Gastrocnemius medialis (tissue), 4 donors: ENCODE data around the gene PAX6. TPM values are rescaled to one million over a fixed set of nuclear protein-coding genes. Genes with fewer than 3 reads are reported as not detected.

Source experiments
- ATAC-seq, 2 donors: fragments of 150-250 bp; one replicate each; pipeline ENCODE4 v1.9.1; 2016
- DNase-seq, 2 donors: peaks; one replicate each; pipeline ENCODE4 v3.0.0-alpha.2; 2019
- H3K27ac ChIP-seq, 4 donors: fragments of 200-600 bp; sonication (generic); 1 replicate in 1 of 4; 2 replicates in 3 of 4; pipeline ENCODE4 v1.5.1; 2016 to 2018; ENCODE audit warnings: mild to moderate bottlenecking in 2 of 4, moderate library complexity in 1 of 4
- H3K27me3 ChIP-seq, 3 donors: fragments of 200-600 bp; sonication (generic) in 2 of 3; 1 replicate in 1 of 3; 2 replicates in 2 of 3; pipeline versions ENCODE4 v1.5.1 to v1.6.0; 2016 to 2019; ENCODE audit warnings: mild to moderate bottlenecking in 1 of 3, moderate library complexity in 1 of 3
- H3K36me3 ChIP-seq, 2 donors: fragments of 200-600 bp; sonication (generic) in 1 of 2; one replicate each; pipeline ENCODE4 v1.5.1; 2017 to 2018
- H3K4me1 ChIP-seq, 2 donors: fragments of 200-600 bp; sonication (generic) in 1 of 2; one replicate each; pipeline ENCODE4 v1.5.1; 2016 to 2017; ENCODE audit warnings: mild to moderate bottlenecking in 2 of 2
- H3K4me3 ChIP-seq, 4 donors: fragments of 200-600 bp; sonication (generic) in 3 of 4; 1 replicate in 1 of 4; 2 replicates in 3 of 4; pipeline ENCODE4 v1.5.1; 2016 to 2019; ENCODE audit warnings: mild to moderate bottlenecking in 2 of 4
- H3K9me3 ChIP-seq, 3 donors: fragments of 200-600 bp; sonication (generic) in 2 of 3; 1 replicate in 1 of 3; 2 replicates in 2 of 3; pipeline ENCODE4 v1.5.1; 2016 to 2019
- POLR2A ChIP-seq, 2 donors: fragments of 450-650 bp; IDR thresholded peaks; one replicate each; pipeline ENCODE4 v1.6.1; 2017; ENCODE audit warnings: antibody characterized with exemption in 2 of 2, mild to moderate bottlenecking in 2 of 2, moderate library complexity in 2 of 2
- in situ Hi-C, 4 donors: fragments of 200-750 bp; cut with MboI; loops; one replicate each; pipeline versions ENCODE4 v1.15.0 to v1.8.0; 2017; ENCODE audit warnings: low sequenced_read_pairs in 4 of 4
- intact Hi-C: fragments of 100-400 bp; cut with DNase I; formaldehyde crosslinking; loops from one replicate; pipeline ENCODE4 v1.15.1; 2023; ENCODE audit warnings: low total_unique reads
- total RNA-seq, 4 donors: library from RNA; depleted of rRNA; stranded (reverse); fragments of >200 nt; gene quantifications; one replicate each; pipeline versions ENCODE4 v1.1.0 to v1.2.3, GENCODE V29; 2016
- TF ChIP-seq, protein P1 (sequence below), 5 experiments: fragments of 450-650 bp in 3 of 5; fragments of 200-600 bp in 2 of 5; sonication (generic) in 2 of 5; IDR thresholded peaks in 4 of 5; conservative IDR thresholded peaks in 1 of 5; 1 replicate in 4 of 5; 2 replicates in 1 of 5; pipeline ENCODE4 v1.5.1; 2016 to 2019; ENCODE audit warnings: antibody characterized with exemption in 5 of 5, mild to moderate bottlenecking in 3 of 5, moderate library complexity in 3 of 5

The PAX6 gene
- total RNA-seq, 4 donors from 2014 or later: not detected

DNA sequence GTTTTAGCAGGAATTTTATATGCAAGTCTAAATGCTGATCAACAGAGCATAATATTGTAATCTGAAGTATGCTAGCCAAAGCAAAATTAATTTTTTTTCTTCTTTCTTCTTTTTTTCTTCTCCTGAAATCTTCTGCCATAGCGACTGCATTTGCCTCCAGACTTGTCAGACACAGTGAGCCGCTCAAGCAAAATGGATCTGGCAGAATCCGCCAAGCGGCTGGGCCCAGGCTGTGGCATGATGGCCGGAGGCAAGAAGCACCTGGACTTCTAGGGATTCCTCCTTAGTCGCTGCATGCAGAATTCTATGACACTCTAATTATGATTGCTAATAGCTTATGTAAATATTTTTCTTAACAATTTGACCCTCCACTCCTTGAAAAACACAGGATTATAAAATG is 27.9 kb downstream of the PAX6 start:
- Histone ChIP-seq H3K9me3 (no peaks in the 10 kb centered on the region), H3K27ac (no peak overlapping the region), H3K27me3 (no peaks in the 10 kb centered on the region), H3K4me3 (no peak overlapping the region), H3K36me3 (no peaks in the 10 kb centered on the region), H3K4me1 (peaks cover 8 to 14% of the 10 kb centered on the region in 2 donors)
- in situ Hi-C loops: no loop called here
- DNase-seq: no peak
- intact Hi-C loops: no loop called here
- no peak for TF ChIP-seq POLR2A (IDR thresholded peaks at IDR 0.05)
- TF ChIP-seq, protein P1, sequence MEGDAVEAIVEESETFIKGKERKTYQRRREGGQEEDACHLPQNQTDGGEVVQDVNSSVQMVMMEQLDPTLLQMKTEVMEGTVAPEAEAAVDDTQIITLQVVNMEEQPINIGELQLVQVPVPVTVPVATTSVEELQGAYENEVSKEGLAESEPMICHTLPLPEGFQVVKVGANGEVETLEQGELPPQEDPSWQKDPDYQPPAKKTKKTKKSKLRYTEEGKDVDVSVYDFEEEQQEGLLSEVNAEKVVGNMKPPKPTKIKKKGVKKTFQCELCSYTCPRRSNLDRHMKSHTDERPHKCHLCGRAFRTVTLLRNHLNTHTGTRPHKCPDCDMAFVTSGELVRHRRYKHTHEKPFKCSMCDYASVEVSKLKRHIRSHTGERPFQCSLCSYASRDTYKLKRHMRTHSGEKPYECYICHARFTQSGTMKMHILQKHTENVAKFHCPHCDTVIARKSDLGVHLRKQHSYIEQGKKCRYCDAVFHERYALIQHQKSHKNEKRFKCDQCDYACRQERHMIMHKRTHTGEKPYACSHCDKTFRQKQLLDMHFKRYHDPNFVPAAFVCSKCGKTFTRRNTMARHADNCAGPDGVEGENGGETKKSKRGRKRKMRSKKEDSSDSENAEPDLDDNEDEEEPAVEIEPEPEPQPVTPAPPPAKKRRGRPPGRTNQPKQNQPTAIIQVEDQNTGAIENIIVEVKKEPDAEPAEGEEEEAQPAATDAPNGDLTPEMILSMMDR (IDR thresholded peaks at IDR 0.05 in 4 of 5, conservative IDR thresholded peaks at IDR 0.05 in 1 of 5): no peak
- no peak for ATAC-seq

DNA sequence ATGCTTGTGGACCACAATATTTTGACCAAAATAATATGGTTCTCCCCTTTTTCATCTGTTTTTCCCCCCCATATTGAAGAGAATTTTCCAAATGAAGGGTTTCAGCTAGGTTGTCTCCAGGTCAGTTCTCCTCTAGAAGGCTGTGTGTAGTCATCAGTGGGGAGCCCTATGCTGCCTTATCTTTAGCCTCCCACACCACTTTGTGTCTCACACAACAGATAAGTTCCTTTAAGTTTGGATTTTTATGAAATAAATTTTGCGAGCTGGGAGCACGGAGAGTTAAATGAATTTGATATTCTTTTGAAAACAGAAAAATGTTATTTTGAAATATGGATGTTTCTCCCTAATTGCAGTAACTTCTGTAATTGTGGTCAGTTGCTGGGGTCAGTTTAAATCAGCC is 28.9 kb downstream of the PAX6 start:
- intact Hi-C loops: no loop called here
- Histone ChIP-seq H3K27me3 (no peaks in the 10 kb centered on the region), H3K4me1 (peaks cover 8 to 14% of the 10 kb centered on the region in 2 donors), H3K9me3 (no peaks in the 10 kb centered on the region), H3K4me3 (no peak overlapping the region), H3K27ac (no peak overlapping the region), H3K36me3 (no peaks in the 10 kb centered on the region)
- ATAC-seq (no peak), DNase-seq (no peak)
- in situ Hi-C loops: no loop called here
- no peak for TF ChIP-seq POLR2A (IDR thresholded peaks at IDR 0.05)
- TF ChIP-seq, protein P1 (IDR thresholded peaks at IDR 0.05 in 4 of 5, conservative IDR thresholded peaks at IDR 0.05 in 1 of 5): no peak

DNA sequence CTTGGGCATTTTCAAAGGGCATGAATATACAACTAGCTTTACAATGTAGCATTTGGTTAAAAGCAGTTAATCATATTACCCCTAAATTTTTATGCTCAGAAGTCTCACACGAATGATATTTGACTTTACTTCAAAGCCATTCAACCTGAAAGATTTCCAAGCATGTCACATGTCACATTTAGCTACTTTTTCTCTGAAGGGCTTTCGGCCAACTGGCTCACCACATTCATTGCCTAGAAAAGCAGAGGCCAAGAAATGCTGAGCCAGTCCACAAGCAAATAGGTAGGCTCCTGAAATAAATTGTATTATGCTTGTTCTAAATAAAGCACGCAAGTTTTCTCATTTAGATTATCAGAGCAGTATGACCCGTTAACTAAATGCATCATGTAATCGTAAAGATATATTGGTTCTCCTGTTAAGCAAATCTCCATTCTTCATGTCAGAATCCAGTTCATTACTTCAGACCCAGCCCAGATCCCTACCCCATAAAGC is 30.6 kb downstream of the PAX6 start:
- no peaks in the 10 kb centered on the region for H3K9me3 ChIP-seq
- H3K4me1 ChIP-seq: peaks cover 8 to 14% of the 10 kb centered on the region in 2 donors
- DNase-seq: no peak
- no peaks in the 10 kb centered on the region for H3K27me3 ChIP-seq
- TF ChIP-seq, protein P1 (IDR thresholded peaks at IDR 0.05 in 4 of 5, conservative IDR thresholded peaks at IDR 0.05 in 1 of 5): no peak
- no peak for TF ChIP-seq POLR2A (IDR thresholded peaks at IDR 0.05)
- H3K27ac ChIP-seq: no peak overlapping the region
- ATAC-seq: no peak
- intact Hi-C loops: no loop called here
- in situ Hi-C loops: no loop called here
- H3K36me3 ChIP-seq: no peaks in the 10 kb centered on the region
- no peak overlapping the region for H3K4me3 ChIP-seq

DNA sequence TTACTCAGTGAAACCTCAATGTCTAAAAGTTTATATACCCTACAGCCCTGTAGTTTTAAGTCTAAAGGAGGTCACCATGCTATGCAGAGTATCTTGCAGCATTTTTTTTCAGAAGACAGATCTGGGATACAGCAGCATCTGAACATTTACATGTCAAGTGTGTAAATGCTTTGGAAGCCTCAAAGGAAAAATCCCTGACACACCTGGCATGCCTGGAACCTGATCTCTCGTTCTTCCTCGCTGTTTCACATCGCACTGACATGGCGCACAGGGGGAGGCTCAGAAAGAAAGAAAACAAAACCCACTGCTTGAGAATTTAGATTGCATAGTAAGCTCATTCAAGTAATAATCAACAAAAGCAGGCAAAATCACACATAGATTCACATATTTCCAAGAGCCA is 31.0 kb downstream of the PAX6 start:
- in situ Hi-C loops: no loop called here
- no peaks in the 10 kb centered on the region for H3K36me3 ChIP-seq
- H3K9me3 ChIP-seq: no peaks in the 10 kb centered on the region
- H3K27me3 ChIP-seq: no peaks in the 10 kb centered on the region
- H3K4me3 ChIP-seq: no peak overlapping the region
- DNase-seq: no peak
- peaks cover 8 to 14% of the 10 kb centered on the region in 2 donors for H3K4me1 ChIP-seq
- no peak overlapping the region for H3K27ac ChIP-seq
- no peak for TF ChIP-seq POLR2A (IDR thresholded peaks at IDR 0.05)
- TF ChIP-seq, protein P1 (IDR thresholded peaks at IDR 0.05 in 4 of 5, conservative IDR thresholded peaks at IDR 0.05 in 1 of 5): no peak
- no peak for ATAC-seq
- intact Hi-C loops: no loop called here

GRCh38 chr11:31779374-31779791 is 31.7 kb downstream of the PAX6 start:
- Histone ChIP-seq H3K4me3 (no peak overlapping the region), H3K9me3 (no peaks in the 10 kb centered on the region), H3K27ac (peak overlapping the region in 3 of 4 donors; percentile 31 to 37 (median 33)), H3K27me3 (no peaks in the 10 kb centered on the region), H3K4me1 (peaks cover 8 to 14% of the 10 kb centered on the region in 2 donors), H3K36me3 (no peaks in the 10 kb centered on the region)
- no peak for DNase-seq
- TF ChIP-seq, protein P1 (IDR thresholded peaks at IDR 0.05 in 4 of 5, conservative IDR thresholded peaks at IDR 0.05 in 1 of 5): no peak
- no peak for TF ChIP-seq POLR2A (IDR thresholded peaks at IDR 0.05)
- intact Hi-C loops (no loop called here), in situ Hi-C loops (no loop called here)
- ATAC-seq: peak; percentile 84 to 90
